HG03135 (cell line): ENCODE data around the gene OSTF1.

ENCODE experiments used
- ATAC-seq: cut with Tn5 transposase; IDR thresholded peaks from one replicate; pipeline ENCODE4 v1.9.1; 2021; ENCODE audit warnings: mild to moderate bottlenecking, moderate library complexity; ENCODE audit not compliant: unreplicated experiment

OSTF1 gene

DNA sequence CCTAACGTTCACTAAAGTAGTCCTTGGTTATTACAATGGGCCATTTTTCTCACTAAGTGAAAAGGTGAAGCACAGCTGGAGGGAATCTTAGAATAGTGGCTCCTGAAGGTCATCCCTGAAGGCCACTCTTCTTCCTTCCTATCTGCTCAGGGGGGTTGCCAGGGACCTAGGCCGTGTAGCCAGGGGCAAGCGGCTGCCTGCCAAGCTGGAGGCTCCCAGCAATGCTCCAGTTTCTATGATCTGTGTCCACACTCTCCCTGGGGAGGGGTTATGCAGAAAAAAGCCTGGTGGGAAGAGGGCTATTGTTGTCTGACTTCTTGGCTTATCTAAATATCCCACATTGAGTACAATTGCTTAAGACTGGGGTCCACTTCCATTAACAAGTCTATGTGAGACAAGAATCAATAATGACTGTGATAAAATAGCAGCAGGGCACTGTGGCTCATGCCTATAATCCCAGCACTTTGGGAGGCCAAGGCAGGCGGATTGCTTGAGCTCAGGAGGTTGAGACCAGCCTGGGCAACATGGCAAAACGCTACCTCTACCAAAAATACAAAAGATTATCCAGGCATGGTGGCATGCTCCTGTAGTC, 4.1 kb upstream of the OSTF1 start:
- ATAC-seq = no peak

DNA sequence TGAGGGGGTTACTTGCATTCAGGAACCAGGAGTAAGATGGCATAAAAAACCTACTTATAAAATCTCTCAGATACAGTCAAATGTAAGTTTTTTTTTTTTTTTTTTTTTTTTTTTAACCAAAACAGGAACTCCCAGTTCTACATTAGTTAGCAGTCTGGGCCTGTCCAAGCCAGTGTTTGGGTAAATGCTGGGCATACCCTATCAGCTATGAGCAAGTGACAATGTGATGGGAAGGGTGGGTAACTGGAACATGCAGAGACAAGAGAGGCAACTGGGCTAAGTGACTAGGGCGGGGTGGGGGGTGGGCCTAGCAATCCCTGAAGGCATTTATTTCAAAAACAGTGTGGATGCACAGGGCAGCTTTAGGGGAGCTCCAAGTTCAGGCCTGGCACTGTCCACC, 2.7 kb upstream of the OSTF1 start:
- no peak for ATAC-seq

DNA sequence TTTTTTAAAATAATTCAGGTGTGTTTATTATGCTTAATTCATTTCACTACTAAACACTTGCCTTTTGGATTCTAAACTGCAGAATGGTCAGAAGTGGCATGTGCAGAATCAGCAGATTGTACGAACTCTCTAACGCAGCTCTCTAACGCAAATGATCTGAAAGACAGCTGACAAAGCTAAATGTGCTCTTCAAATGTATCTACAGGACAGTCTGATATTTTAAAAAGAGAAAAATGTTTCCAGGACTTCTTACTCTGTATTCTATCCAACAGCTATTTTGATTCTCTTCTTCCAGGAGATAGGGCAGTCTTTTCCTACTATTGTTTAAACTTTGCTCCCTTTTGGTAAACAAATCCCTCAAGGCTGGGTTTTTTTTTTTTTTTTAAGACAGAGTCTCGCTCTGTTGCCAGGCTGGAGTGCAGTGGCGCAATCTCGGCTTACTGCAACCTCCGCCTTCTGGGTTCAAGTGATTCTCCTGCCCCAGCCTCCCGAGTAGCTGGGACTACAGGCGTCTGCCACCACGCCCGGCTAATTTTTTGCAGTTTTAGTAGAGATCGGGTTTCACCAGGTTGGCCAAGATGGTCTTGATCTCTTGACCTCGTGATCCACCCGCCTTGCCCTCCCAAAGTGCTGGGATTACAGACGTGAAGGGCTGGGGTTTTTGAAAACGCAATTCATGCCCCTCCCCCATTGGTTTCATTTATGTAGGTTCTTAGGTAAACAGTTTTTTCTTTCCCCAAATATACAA, 1.6 kb upstream of the OSTF1 start:
- no peak for ATAC-seq

DNA sequence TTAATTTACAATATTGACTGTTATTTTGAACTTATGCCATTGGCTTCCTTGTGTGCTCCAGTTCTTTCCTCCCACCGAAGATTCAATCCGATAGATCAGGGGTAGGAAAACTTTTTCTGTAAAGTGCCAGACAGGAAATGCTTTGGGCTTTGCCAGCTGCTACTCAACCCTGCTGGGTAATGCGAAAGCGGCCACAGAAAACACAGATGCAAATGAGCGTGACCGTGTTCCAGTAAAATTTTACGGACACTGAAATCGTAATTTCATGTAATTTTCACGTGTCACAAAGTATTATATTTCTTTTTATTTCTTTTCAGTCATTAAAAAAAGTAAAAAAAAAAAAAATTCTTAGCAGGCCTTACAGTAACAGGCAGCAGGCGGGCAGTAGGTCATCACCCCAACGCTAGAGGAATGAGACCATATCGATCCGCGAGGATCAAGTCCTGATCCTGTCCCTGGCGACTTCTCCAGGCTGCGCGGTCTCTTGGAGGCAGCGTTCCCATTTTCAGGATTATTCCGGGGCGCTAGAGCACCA, 958 bp upstream of the OSTF1 start:
- ATAC-seq = no peak

DNA sequence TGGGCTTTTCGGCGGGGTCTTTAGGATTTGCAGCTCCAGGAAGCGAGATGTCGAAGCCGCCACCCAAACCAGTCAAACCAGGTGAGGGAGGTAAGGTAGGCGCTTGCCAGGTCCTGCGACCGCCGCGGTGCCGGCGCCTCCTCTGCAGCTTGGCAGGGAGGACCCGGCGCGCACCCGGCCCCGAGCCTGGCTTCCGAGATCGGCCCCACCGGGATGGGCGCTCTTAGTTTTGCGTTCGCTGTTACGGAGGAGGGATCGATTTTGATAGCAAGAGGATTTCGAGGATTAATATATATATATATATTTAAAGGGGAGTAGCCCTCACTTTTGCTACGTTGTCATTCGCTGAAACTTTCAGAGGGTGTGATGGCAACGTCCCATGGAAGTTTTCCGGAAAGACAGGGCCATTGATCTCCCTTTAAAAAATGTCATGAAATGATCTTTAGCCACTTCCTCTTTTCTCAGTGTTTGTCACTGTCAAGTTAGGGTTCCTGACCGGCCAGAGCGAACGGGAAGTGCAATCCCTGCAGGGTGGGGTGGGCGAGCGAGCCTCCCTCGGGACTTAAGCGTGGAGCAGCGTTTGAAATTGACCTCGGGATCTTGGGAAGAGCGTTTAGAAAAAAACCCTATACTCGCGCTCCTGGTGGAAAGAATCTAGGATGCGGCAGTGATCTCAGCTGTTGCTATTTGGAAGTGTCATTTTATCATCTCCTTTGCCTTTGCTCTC, 495 bp downstream of the OSTF1 start:
- ATAC-seq = peak; percentile 39

DNA sequence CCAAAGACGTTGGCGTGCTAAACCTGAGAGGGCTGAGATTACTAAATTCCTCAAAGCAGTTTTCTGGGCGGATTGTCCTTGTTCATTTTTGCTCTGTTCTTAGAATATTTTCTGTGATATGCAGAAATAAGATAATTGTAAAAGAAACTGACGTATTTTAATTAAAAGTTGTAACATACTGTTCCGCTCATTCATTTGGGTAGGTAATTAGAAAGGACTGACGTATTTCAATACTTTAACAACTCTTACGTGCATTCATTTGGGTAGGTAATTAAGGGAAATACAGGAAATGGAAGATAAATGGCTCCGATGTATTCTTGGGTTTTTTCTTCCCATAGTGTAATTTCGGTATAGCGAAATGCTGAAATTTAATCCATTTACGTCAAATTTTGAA, 1.1 kb downstream of the OSTF1 start:
- ATAC-seq = no peak

DNA sequence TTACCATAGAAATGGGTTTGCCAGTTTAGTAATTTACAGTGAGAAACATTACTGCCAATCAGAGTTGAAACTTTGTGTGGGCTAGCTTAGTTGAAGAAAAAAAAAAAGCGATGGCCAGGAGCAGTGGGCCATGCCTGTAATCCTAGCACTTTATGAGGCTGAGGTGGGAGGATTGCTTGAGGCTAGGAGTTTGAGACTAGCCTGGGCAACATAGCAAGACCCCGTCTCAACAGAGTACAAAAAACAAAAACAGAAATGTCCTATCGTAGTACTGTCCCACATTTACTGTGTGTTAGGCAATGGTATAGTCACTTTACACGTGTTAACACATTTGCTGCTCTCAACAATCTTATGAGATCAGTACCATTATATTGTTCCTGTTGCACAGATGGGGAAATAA, 2.3 kb downstream of the OSTF1 start:
- no peak for ATAC-seq

DNA sequence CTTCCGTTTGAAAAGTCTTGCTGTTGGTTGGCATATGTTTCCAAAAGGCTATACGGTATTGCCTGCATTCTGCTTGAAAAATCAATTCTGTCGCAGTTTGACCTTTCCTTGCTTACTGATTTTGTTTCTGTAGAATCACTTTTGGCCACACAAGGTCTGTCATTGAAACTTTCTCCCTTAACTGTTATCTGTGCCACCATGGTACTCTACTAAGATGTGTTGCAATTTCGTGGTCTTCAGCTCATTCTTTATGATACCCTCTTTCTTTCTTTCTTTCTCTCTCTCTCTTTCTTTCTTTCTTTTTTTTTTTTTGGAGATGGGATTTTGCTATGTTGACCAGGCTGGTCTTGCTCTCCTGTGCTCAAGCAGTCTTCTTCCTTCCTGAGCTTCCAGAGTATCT, 4.5 kb downstream of the OSTF1 start:
- no peak for ATAC-seq

DNA sequence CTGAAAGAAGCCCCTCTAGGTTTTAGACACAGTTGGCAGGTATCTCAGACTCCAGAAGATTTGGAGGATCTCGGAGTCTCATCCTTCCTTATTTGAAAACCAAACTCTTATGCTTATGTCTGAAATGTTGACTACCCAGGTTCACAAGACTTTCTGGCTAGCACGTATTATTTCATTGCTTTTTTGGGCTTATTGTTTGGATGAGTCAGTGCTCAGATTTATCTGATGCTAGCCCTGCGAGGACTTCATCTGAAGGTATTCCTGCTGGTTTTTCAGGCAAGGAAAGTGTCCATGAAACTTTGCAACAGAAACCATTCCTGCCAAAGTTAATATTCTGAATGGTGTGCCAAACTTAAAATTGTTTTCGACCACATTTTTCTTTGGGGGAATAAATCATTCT, 8.5 kb downstream of the OSTF1 start:
- ATAC-seq = no peak

DNA sequence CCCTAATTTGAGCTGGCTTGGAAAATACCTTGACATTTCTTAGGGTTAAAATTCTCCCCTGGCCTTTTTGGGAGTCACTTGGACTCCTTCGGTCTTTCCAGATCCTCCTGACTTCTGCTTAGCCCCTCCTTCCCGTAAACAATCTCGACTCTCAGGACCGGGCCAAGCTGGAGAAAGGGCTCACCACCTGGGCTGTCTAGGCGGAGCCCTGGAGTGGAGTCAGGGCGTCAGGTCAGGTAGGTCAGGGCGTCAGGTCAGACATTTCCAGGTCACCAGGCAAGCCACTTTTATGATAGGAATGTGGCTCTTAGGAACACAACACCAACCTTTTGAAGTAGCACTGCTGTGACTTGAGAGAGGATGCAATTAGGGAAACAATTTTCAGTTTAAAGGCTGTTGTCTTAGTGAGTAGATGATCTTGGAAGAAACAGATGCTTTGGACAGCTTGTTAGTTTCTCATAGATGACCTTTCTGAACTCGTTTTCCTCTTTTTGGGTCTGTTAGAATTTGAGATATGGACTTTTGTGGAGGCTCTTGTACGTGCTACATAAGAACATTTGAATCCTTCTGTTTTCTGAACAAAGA, 12.8 kb downstream of the OSTF1 start:
- no peak for ATAC-seq

DNA sequence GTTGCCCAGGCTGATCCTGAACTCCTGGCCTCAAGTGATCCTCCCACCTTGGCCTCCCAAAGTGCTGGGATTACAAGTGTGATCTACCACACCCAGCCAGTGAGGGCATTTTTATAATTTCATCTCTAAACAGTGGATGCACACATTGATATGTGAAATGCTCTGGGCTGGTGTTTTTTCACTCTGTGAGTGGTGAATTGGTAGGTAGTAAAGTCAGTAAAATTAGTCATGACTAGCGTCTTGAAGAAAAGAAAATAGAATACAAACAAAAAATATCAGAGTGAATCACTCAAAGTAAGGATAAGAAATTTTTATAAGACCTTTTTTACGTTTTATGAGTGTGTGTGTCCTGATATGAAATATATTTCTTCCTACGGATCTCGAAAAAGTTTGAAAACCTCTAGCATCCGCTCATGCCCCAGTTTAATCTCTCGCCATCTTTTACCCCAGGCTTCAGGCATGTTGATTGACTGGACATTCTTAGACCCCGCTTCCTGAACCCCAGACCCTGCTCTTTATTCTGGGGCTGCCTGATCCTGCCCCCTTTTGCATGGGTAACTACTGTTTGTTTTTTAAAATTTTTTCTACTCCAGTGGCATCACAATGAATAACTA, 14.0 kb downstream of the OSTF1 start:
- no peak for ATAC-seq

DNA sequence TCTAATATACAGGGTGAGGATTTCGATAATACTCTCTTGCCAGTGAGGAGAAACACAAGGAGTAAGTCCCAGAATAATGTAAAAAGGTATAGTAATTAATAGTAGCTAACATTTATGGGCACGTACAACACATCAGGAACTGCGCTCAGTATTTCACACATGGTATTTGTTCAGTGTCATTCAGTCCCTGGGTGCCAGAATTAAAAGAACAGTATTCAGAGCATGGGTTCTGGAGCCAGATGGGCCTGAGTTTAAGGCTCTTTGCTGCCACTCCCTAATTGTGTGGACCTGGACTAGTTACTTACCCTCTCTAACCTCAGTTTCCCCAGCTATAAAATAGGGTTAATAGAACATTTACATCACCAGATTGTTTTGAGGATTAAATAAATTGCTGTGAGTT, 16.3 kb downstream of the OSTF1 start:
- no peak for ATAC-seq

DNA sequence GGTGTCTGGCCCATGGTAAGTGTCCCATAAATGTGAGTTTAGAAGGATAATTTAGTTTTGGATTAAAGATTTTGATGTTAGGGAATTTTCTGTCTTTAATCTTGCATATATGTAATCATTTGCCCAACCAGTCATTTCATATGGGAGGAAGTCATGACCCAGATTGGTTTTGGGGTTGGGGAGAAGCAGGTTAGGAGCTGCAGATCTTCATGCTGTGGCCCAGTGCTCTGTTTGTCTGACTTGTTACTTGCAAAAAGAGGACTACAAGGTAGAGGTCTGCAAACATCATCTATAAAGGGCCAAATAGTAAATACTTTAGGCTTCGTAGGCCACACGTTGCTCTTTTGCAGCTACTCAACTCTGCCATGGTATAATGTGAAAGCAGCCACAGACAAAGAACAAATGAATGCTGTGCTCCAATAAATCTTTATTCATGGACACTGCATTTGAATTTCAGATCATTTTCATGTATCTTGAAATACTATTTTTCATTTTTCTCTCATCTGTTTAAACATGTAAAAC, 16.8 kb downstream of the OSTF1 start:
- ATAC-seq = no peak

DNA sequence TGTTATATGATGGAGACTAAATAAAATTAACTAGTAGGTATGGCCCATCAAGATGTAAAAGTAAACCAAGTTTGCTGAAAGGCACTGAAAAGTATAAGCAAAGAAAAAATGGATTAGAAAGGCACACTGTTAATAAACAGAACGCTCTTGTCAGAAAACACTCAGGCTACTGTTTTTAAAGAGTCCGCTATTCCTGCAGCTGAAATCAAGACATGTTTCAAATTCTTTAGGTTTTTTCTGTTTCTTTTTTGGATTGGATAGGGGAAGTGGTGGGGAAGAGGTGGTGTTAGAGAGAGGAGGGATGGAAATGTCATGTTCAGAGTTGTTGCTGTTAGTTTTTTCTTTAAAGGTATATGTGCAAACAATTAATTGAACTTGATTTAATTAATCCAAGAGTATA, 17.5 kb downstream of the OSTF1 start:
- ATAC-seq = no peak

DNA sequence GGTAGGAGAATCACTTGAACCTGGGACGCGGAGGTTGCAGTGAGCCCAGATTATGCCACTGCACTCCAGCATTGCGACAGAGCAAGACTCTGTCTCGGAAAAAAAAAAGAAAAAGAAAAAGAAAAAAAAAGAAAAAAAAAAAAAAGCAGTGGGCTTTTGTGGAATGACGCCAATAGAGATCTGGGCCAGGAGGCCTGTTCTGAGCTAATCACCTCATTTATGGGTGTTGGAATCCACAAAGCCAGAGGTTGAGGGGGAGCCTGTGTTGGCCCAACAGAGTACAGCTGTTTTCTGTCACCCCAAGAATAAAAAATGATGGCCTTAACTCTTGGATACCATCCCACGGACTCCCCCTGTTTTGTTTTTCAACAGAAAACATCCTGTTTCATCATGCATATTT, 18.5 kb downstream of the OSTF1 start:
- ATAC-seq = no peak

DNA sequence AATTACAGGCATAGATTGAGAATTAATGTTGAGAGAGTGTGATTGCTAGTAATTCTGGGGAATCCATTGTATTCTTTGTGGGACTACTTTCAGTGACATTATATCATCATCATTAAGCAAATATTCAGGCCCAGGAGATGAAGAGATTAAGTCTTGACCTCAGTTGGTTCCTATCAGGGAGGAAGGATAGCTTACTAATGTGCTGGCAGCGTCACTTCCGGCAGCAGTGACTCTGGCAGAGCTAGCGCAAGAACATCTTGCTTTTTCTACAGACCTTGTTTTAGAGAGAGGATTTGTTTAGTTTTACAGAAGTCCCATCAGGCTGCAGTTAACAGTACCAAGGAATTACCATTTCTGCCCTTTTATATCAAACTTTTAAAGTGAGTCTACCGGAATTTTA, 20.3 kb downstream of the OSTF1 start:
- ATAC-seq = no peak

DNA sequence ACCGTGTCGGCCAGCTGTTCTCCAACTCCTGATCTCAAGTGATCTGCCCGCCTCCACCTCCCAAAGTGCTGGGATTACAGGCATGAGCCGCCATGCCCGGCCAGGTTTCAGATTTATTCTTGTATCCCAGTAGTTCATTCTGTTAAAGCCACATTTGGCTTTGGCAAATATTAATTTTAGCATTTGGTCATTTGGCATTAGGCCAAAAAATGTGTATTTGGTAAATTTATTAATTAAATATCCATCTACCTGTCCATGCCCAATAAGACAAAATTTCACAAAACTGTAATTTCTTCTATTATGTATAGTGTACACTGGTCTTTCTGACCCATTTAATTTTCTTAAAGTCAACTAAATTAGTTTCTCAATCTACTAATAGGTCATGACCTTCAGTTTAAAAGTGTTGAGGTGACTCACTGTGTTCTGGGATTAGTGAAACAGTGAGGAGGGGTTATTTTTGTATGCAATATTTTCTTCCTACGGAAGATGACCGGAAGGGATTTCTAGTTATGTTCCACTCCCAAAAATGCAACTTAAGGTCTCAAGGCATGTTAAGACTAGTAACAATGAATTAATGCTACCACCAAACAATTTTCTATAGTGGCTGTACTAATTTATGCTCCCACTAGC, 21.0 kb downstream of the OSTF1 start:
- ATAC-seq = no peak

DNA sequence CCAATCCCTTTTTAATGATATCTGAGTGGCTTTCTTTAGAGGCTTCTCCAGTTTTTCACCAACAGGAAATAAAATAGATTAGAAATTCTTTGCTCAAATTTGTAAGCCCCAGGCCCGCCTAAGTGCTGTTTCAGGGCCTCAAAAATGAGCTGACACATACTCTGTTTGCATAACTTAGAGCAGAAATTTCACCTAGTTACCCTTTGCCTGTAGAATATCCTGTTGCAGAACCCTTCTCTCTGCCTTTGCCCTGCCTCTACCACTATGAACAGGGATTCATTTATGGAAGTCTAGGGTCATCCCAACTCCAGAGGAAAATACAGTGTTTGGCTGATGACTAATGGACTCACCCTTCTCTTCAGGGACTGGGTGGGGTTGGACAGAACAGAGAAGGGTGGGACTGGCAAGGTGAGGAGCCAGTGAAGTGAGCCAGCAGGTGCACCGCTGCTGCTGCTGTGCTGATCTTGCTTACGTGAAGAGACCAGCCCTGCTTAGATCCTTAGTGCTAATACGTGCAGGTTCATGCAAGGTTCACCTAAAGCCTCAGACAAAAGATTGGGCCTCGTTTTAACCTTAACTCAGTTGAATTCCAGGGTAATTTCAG, 22.8 kb downstream of the OSTF1 start:
- no peak for ATAC-seq

DNA sequence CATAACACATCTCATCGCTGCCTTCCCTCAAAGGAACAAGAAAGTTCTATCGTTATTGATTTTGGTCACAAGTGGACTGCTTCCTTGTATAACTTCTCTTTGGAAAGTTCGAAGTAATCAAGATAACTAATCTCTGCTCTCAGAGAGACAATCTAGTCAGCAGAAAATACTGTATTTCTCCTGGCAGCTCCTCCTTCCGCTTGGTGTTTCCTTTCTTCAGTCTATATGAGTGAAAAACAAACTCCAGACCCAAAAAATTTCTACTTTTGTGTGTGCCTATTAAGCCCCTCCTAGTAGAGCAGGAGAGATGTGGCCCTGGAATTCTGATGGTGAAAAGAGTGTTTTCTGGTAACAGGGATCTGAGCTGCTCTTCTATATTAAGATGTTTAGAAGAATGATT, 24.5 kb downstream of the OSTF1 start:
- no peak for ATAC-seq

DNA sequence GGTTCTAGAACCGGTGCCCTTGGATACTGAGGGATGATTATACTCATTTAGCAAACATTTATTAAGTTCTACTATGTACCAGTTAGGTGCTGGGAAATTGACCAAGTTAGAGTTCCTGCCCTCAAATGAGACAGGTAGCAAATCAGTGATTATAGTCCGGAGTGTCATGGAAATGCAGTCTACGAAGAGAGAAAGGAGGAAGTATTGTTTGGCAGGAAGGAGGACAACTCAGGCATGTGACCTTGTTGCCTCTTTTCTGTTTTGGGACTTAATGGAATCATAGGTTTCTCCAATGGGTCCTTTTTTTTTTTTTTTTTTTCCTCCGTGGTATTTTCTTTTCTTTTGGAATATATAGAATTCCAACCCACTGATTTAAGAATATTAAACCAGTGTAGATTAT, 28.0 kb downstream of the OSTF1 start:
- ATAC-seq = no peak
